ENCODE results near the gene NMRK2. TPM values are rescaled to one million over a fixed set of nuclear protein-coding genes. Genes with fewer than 3 reads are reported as not detected.

NMRK2 gene
- total RNA-seq, 1 donor, result not detected

DNA sequence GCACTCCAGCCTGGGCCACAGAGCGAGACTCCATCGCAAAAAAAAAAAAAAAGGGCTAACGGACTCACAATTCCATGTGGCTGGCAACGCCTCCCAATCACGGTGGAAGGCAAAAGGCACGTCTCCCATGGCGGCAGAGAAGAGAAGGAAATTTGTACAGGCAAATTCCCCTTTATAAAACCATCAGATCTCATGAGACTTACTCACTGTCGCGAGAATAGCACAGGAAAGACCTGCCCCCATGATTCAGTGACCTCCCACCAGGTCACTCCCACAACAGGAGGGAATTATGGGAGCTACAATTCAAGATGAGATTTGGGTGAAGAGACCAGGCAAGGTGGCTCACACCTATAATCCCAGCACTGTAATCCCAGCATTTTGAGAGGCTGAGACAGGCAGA is 18.7 kb upstream of the NMRK2 start:
- no peak for DNase-seq (ENCODE audit: low read depth)
- H3K4me3 ChIP-seq (ENCODE audit: low read depth, low read length), result no peak overlapping the region
- TF ChIP-seq CTCF (IDR thresholded peaks at IDR 0.05; ENCODE audit: insufficient read depth, low read length), result no peak

DNA sequence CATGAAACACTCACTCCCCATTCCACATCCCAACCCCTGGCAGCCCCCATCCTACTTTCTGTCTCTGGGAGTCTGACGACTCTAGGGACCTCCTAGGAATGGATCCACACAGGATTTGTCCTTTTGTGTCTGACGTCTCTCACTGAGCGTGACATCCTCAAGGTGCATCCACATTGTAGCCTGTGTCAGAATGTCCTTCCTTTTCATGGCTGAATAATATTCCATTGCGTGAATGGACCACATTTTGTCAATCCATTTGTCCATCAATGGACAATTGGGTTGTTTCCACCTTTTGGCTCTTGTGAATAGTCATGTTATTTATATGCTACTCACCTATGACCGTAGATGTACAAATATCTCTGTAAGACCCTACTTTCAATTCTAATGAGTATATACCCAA is 16.8 kb upstream of the NMRK2 start:
- H3K4me3 ChIP-seq (ENCODE audit: low read depth, low read length), result no peak overlapping the region
- no peak for TF ChIP-seq CTCF (IDR thresholded peaks at IDR 0.05; ENCODE audit: insufficient read depth, low read length)

GRCh38 chr19:3919793-3920192 is 13.1 kb upstream of the NMRK2 start:
- no peak for TF ChIP-seq CTCF (IDR thresholded peaks at IDR 0.05; ENCODE audit: insufficient read depth, low read length)
- H3K4me3 ChIP-seq (ENCODE audit: low read depth, low read length), result no peak overlapping the region
- DNase-seq (ENCODE audit: low read depth), result no peak

More for the DNA sequence above, 16.8 kb upstream of the NMRK2 start:
- DNase-seq (ENCODE audit: low read depth), result no peak

DNA sequence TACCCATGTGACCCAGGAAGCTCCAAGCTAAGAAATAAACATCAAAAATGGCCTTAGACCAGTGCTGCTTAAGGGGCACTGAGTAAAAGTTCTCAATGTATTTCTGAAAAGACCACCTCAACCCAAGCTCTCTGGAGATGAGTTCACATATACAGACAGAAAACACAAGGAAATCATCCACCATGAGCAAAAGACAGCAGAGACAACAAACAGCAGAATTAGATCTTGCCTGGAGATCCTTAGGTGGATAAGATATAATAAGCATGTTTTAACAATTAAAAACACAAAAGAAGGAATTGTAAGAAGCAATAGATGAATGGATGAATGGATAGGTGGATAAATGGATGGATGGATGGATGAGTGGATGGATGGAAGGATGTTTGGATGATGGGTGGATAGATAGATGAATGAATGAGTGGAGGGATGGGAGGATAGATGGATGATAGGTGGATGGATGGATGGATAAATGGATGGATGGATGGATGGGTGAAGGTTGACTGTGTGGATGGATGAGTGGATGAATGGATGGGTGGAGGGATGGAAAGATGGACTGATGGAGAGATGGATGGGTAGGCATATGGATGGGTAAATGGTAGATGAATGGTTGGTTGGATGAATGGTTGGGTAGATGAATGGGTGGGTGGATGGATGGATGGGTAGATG is 9.6 kb upstream of the NMRK2 start:
- no peak overlapping the region for H3K4me3 ChIP-seq (ENCODE audit: low read depth, low read length)
- no peak for DNase-seq (ENCODE audit: low read depth)

GRCh38 chr19:3923912-3924311 is 9.0 kb upstream of the NMRK2 start:
- H3K4me3 ChIP-seq (ENCODE audit: low read depth, low read length), result no peak overlapping the region
- no peak for DNase-seq (ENCODE audit: low read depth)
- no peak for TF ChIP-seq CTCF (IDR thresholded peaks at IDR 0.05; ENCODE audit: insufficient read depth, low read length)

More for the DNA sequence above, 9.6 kb upstream of the NMRK2 start:
- no peak for TF ChIP-seq CTCF (IDR thresholded peaks at IDR 0.05; ENCODE audit: insufficient read depth, low read length)

DNA sequence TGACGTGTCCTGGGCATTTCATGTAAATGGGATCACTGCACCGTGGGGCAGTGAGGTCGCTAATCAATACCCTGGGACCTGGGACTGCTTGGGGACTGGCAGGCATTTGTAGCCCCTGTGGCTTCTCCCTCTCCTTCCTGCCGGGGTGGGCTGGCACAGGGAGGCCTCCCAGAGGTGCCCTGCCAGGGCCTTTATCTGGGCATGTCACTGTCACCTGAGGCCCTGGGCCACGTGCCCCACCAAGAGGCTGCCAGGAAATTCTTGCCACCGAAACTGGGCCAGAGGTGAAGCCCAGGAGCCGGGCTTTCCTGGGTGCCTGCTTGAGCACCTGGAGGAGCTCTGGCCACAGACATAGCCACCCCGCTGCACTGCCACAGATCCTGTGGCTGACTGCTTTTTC is 1.8 kb upstream of the NMRK2 start:
- DNase-seq (ENCODE audit: low read depth), result no peak
- no peak overlapping the region for H3K4me3 ChIP-seq (ENCODE audit: low read depth, low read length)
- no peak for TF ChIP-seq CTCF (IDR thresholded peaks at IDR 0.05; ENCODE audit: insufficient read depth, low read length)

Measured in fibroblast of the aortic adventitia (primary cell).